HepG2 (cell line): Measurements from ENCODE around the gene GRIK1. TPM values are rescaled to one million over a fixed set of nuclear protein-coding genes. Genes with fewer than 3 reads are reported as not detected.

Experiments used
- ATAC-seq: fragments of 200-7000 bp; cut with Tn5 transposase; 3 replicates; pipeline ENCODE4 v1.9.1; 2020; ENCODE audit warnings: mild to moderate bottlenecking, moderate library complexity
- BruUV-seq: library from RNA; stranded (reverse); fragments of 400-500 nt; replicated peaks from 2 replicates; lab custom pipeline; 2021; lab: Mats Ljungman, UMichigan
- CTCF ChIA-PET: fragments of 300-600 bp; formaldehyde crosslinking; extraction: SDS; loops from one replicate; lab custom pipeline; 2021; ENCODE audit warnings: low total read pairs, inconsistent platforms, low intra/inter-chr PET ratio; lab: Yijun Ruan, JAX
- POLR2A ChIA-PET: fragments of 350-600 bp; sonication (Branson Sonifier 250); formaldehyde crosslinking; loops from one replicate; lab custom pipeline; 2020; ENCODE audit warnings: antibody characterized with exemption, inconsistent platforms; lab: Yijun Ruan, JAX
- DNase-seq: peaks from one replicate; pipeline ENCODE4 v3.0.0-alpha.2; 2015; ENCODE audit warnings: low spot score
- FAIRE-seq: peaks from 3 replicates; lab custom pipeline; 2011; peaks lifted over from hg19 to GRCh38; lab: Jason Lieb, UNC
- H2AFZ ChIP-seq: one replicate; pipeline ENCODE4 v1.6.1; 2011; ENCODE audit warnings: low read length, inconsistent platforms
- H3K27ac ChIP-seq: fragments of 300-600 bp; 3 replicates; pipeline ENCODE4 v1.8.0; 2011; ENCODE audit warnings: mixed run types, mild to moderate bottlenecking, mixed read lengths, low read length, inconsistent platforms; ENCODE audit not compliant: insufficient read depth; ENCODE audit errors: extremely low read length
- H3K27me3 ChIP-seq, 2 experiments: fragments of 200-600 bp in 1 of 2; 2 replicates in 1 of 2; 3 replicates in 1 of 2; pipeline versions ENCODE4 v1.6.0 to v1.8.0; 2011; ENCODE audit warnings: low read length in 2 of 2, mild to moderate bottlenecking in 2 of 2, moderate library complexity in 2 of 2, inconsistent platforms in 1 of 2; ENCODE audit not compliant: insufficient read depth in 2 of 2, control insufficient read depth in 1 of 2
- H3K36me3 ChIP-seq, 2 experiments: fragments of 200-600 bp in 1 of 2; replicated peaks in 1 of 2; 2 replicates in 1 of 2; 3 replicates in 1 of 2; pipeline versions ENCODE4 v1.5.1 to v1.8.0; 2011; ENCODE audit warnings: low read length in 2 of 2, inconsistent platforms in 1 of 2; ENCODE audit not compliant: insufficient read depth in 2 of 2, control insufficient read depth in 1 of 2
- H3K4me1 ChIP-seq: 2 replicates; pipeline ENCODE4 v1.5.1; 2012; ENCODE audit warnings: low read length, inconsistent platforms; ENCODE audit not compliant: insufficient read depth
- H3K4me2 ChIP-seq: 2 replicates; pipeline ENCODE4 v1.6.0; 2011; ENCODE audit warnings: low read depth, low read length, inconsistent platforms
- H3K4me3 ChIP-seq, 3 experiments: fragments of 200-600 bp in 1 of 3; sonication (generic), shearing (Covaris generic) in 1 of 3; replicated peaks in 1 of 3; 2 replicates each; pipeline ENCODE4 v1.5.1; 2011 to 2016; ENCODE audit warnings: low read length in 3 of 3, inconsistent platforms in 2 of 3, low read depth in 2 of 3, mild to moderate bottlenecking in 2 of 3, control low read depth in 1 of 3, mixed read lengths in 1 of 3; ENCODE audit not compliant: insufficient read depth in 1 of 3
- H3K79me2 ChIP-seq: one replicate; pipeline ENCODE4 v1.6.1; 2011; ENCODE audit warnings: low read length, inconsistent platforms; ENCODE audit not compliant: insufficient read depth
- H3K9ac ChIP-seq: 2 replicates; pipeline ENCODE4 v1.6.0; 2011; ENCODE audit warnings: mild to moderate bottlenecking, low read depth, low read length, inconsistent platforms; ENCODE audit not compliant: insufficient read depth
- H3K9me3 ChIP-seq: 2 replicates; pipeline ENCODE4 v1.5.1; 2012; ENCODE audit warnings: mild to moderate bottlenecking, low read length
- H4K20me1 ChIP-seq: 2 replicates; pipeline ENCODE4 v1.6.0; 2011; ENCODE audit warnings: inconsistent platforms, mild to moderate bottlenecking, low read length, moderate library complexity; ENCODE audit not compliant: insufficient read depth
- GPN1 ChIP-seq: sonication (generic); formaldehyde crosslinking; IDR thresholded peaks from 2 replicates; pipeline ENCODE4 v1.5.1; 2020; ENCODE audit warnings: missing genetic modification reagents, borderline replicate concordance
- RARA ChIP-seq: IDR thresholded peaks from 2 replicates; pipeline ENCODE4 v1.6.1; 2016; ENCODE audit warnings: missing genetic modification reagents, missing compliant biosample characterization
- SMAD1 ChIP-seq: sonication (generic); formaldehyde crosslinking; IDR thresholded peaks from 2 replicates; pipeline ENCODE4 v1.4.0; 2020; ENCODE audit warnings: missing genetic modification reagents, low read depth, mild to moderate bottlenecking, borderline replicate concordance
- SMARCC2 ChIP-seq: fragments of 450-650 bp; IDR thresholded peaks from 2 replicates; pipeline ENCODE4 v1.6.1; 2017; ENCODE audit warnings: antibody characterized with exemption, mild to moderate bottlenecking
- SNAI1 ChIP-seq: sonication (generic); formaldehyde crosslinking; IDR thresholded peaks from 2 replicates; pipeline ENCODE4 v1.5.0; 2020; ENCODE audit warnings: mild to moderate bottlenecking, missing genetic modification reagents, borderline replicate concordance
- TOPORS ChIP-seq: sonication (generic); formaldehyde crosslinking; IDR thresholded peaks from 2 replicates; pipeline ENCODE4 v1.8.0; 2023; ENCODE audit warnings: mild to moderate bottlenecking, missing genetic modification reagents
- ZFP82 ChIP-seq: sonication (generic); formaldehyde crosslinking; IDR thresholded peaks from 2 replicates; pipeline ENCODE4 v1.5.1; 2020; ENCODE audit warnings: mild to moderate bottlenecking, missing genetic modification reagents, borderline replicate concordance
- ZNF530 ChIP-seq: sonication (generic); formaldehyde crosslinking; IDR thresholded peaks from 2 replicates; pipeline ENCODE4 v1.5.0; 2020; ENCODE audit warnings: low read depth, mild to moderate bottlenecking, missing genetic modification reagents
- ZNF749 ChIP-seq: sonication (generic); formaldehyde crosslinking; IDR thresholded peaks from 2 replicates; pipeline ENCODE4 v1.8.0; 2022; ENCODE audit warnings: mild to moderate bottlenecking, missing genetic modification reagents, moderate library complexity, borderline replicate concordance
- ZNF775 ChIP-seq: sonication (generic); formaldehyde crosslinking; IDR thresholded peaks from 2 replicates; pipeline ENCODE4 v1.4.0; 2020; ENCODE audit warnings: missing genetic modification reagents, mild to moderate bottlenecking, moderate library complexity, borderline replicate concordance
- ZNF891 ChIP-seq: sonication (generic); formaldehyde crosslinking; IDR thresholded peaks from 2 replicates; pipeline ENCODE4 v1.5.0; 2020; ENCODE audit warnings: mild to moderate bottlenecking, missing genetic modification reagents
- WGBS: methylation state at CpG from one replicate; pipeline ENCODE4 v1.1.6; 2017; ENCODE audit warnings: low lambda C conversion rate; 5-methylcytosine and 5-hydroxymethylcytosine counted together
- in situ Hi-C: cut with HindIII; loops from 2 replicates; pipeline ENCODE4 v1.10.0; 2017; ENCODE audit warnings: low pct_unique_long_range_greater_than_20kb; ENCODE audit not compliant: extremely low pct_ligation_motif_present
- intact Hi-C: fragments of 100-400 bp; cut with micrococcal nuclease; formaldehyde crosslinking; loops from one replicate; pipeline ENCODE4 v1.10.0; 2022; ENCODE audit not compliant: unreplicated experiment
- polyA plus RNA-seq, 8 experiments: library from polyadenylated mRNA; depleted of rRNA in 3 of 8; stranded (reverse) in 7 of 8; unstranded in 1 of 8; fragments of >200 nt; fragmentation: Illumina TruSeq in 4 of 8; extraction: Trizol in 4 of 8; gene quantifications; 2 replicates each; pipeline versions ENCODE4 v1.2.1 to v1.2.3, GENCODE V29; 2011 to 2016; ENCODE audit warnings: low read depth in 4 of 8, missing spikeins in 1 of 8, mixed read lengths in 1 of 8; ENCODE audit not compliant: insufficient read depth in 1 of 8
- total RNA-seq, 5 experiments: library from RNA; depleted of rRNA; stranded (reverse); fragments of >200 nt; fragmentation: Illumina TruSeq; extraction: Trizol; gene quantifications; 2 replicates each; pipeline ENCODE4 v1.2.3, GENCODE V29; 2016; ENCODE audit warnings: low read depth in 1 of 5
- TF ChIP-seq, protein P1 (sequence below): fragments of 450-650 bp; IDR thresholded peaks from 2 replicates; pipeline ENCODE4 v1.6.1; 2017; ENCODE audit warnings: mild to moderate bottlenecking
- TF ChIP-seq, protein P2 (sequence below): sonication (generic); formaldehyde crosslinking; IDR thresholded peaks from 2 replicates; pipeline ENCODE4 v1.4.0; 2020; ENCODE audit warnings: missing genetic modification reagents
- TF ChIP-seq, protein P3 (sequence below): sonication (generic); formaldehyde crosslinking; IDR thresholded peaks from 2 replicates; pipeline ENCODE4 v1.5.0; 2020; ENCODE audit warnings: missing genetic modification reagents, mild to moderate bottlenecking, borderline replicate concordance
- TF ChIP-seq, protein P4 (sequence below): IDR thresholded peaks from 2 replicates; pipeline ENCODE4 v1.6.1; 2018; ENCODE audit warnings: missing genetic modification reagents, mild to moderate bottlenecking, missing compliant biosample characterization

GRIK1 gene
- total and polyA plus RNA-seq, 2 of the 13 experiments (the other 11 are each of a cell fraction or from before 2014, with no cell fraction given) = not detected

DNA sequence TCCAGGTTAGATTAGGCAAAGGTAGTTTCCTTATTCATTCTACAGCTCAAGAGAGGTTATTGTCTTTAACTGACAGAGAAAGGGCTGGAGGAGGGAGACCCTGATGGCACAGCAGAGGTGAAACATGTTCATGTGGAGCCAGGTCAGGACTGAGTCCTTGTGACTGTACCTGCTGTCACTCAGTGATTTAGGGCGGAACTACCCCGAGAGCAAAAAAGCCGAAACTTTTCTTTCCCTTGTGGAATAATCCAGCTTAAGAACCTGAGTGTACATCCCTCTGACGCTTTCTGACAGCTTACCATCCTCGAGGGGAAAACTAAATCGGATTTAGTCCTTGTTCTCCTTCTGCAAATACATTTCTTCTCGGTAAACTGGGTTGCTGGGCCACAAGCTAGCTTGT, 367.8 kb downstream of the GRIK1 start:
- Histone ChIP-seq H3K4me2 (no peak overlapping the region), H3K4me3 (no peak overlapping the region), H3K9ac (no peak overlapping the region), H3K4me1 (no peaks in the 10 kb centered on the region), H3K79me2 (no peaks in the 10 kb centered on the region), H3K27me3 (no peaks in the 10 kb centered on the region), H3K36me3 (no peaks in the 10 kb centered on the region), H3K9me3 (no peaks in the 10 kb centered on the region), H2AFZ (no peak overlapping the region), H4K20me1 (no peaks in the 10 kb centered on the region), H3K27ac (no peak overlapping the region)
- WGBS = 9% methylated on average over 2 of the region's 7 CpGs
- no peak for ATAC-seq
- no peak for DNase-seq
- BruUV-seq = no TSS peak
- no peak for FAIRE-seq
- CTCF ChIA-PET = no interaction called here
- POLR2A ChIA-PET = no interaction called here
- in situ Hi-C loops (no loop called here), intact Hi-C loops (no loop called here)
- TF ChIP-seq TOPORS (no peak), ZNF749 (CRISPR knock-in tag) (no peak), RARA (no peak), GPN1 (CRISPR knock-in tag) (no peak), SNAI1 (no peak), ZNF530 (CRISPR knock-in tag) (no peak), ZNF891 (CRISPR knock-in tag) (no peak), SMAD1 (CRISPR knock-in tag) (no peak), ZFP82 (CRISPR knock-in tag) (no peak), ZNF775 (no peak), SMARCC2 (no peak)
- TF ChIP-seq, protein P1, sequence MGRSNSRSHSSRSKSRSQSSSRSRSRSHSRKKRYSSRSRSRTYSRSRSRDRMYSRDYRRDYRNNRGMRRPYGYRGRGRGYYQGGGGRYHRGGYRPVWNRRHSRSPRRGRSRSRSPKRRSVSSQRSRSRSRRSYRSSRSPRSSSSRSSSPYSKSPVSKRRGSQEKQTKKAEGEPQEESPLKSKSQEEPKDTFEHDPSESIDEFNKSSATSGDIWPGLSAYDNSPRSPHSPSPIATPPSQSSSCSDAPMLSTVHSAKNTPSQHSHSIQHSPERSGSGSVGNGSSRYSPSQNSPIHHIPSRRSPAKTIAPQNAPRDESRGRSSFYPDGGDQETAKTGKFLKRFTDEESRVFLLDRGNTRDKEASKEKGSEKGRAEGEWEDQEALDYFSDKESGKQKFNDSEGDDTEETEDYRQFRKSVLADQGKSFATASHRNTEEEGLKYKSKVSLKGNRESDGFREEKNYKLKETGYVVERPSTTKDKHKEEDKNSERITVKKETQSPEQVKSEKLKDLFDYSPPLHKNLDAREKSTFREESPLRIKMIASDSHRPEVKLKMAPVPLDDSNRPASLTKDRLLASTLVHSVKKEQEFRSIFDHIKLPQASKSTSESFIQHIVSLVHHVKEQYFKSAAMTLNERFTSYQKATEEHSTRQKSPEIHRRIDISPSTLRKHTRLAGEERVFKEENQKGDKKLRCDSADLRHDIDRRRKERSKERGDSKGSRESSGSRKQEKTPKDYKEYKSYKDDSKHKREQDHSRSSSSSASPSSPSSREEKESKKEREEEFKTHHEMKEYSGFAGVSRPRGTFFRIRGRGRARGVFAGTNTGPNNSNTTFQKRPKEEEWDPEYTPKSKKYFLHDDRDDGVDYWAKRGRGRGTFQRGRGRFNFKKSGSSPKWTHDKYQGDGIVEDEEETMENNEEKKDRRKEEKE = no peak
- TF ChIP-seq, protein P2, sequence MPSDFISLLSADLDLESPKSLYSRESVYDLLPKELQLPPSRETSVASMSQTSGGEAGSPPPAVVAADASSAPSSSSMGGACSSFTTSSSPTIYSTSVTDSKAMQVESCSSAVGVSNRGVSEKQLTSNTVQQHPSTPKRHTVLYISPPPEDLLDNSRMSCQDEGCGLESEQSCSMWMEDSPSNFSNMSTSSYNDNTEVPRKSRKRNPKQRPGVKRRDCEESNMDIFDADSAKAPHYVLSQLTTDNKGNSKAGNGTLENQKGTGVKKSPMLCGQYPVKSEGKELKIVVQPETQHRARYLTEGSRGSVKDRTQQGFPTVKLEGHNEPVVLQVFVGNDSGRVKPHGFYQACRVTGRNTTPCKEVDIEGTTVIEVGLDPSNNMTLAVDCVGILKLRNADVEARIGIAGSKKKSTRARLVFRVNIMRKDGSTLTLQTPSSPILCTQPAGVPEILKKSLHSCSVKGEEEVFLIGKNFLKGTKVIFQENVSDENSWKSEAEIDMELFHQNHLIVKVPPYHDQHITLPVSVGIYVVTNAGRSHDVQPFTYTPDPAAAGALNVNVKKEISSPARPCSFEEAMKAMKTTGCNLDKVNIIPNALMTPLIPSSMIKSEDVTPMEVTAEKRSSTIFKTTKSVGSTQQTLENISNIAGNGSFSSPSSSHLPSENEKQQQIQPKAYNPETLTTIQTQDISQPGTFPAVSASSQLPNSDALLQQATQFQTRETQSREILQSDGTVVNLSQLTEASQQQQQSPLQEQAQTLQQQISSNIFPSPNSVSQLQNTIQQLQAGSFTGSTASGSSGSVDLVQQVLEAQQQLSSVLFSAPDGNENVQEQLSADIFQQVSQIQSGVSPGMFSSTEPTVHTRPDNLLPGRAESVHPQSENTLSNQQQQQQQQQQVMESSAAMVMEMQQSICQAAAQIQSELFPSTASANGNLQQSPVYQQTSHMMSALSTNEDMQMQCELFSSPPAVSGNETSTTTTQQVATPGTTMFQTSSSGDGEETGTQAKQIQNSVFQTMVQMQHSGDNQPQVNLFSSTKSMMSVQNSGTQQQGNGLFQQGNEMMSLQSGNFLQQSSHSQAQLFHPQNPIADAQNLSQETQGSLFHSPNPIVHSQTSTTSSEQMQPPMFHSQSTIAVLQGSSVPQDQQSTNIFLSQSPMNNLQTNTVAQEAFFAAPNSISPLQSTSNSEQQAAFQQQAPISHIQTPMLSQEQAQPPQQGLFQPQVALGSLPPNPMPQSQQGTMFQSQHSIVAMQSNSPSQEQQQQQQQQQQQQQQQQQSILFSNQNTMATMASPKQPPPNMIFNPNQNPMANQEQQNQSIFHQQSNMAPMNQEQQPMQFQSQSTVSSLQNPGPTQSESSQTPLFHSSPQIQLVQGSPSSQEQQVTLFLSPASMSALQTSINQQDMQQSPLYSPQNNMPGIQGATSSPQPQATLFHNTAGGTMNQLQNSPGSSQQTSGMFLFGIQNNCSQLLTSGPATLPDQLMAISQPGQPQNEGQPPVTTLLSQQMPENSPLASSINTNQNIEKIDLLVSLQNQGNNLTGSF (CRISPR knock-in tag) = no peak
- TF ChIP-seq, protein P3, sequence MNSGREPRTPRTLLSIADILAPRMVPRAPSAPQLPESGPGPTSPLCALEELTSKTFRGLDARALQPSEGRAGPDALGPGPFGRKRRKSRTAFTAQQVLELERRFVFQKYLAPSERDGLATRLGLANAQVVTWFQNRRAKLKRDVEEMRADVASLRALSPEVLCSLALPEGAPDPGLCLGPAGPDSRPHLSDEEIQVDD = no peak
- TF ChIP-seq, protein P4, sequence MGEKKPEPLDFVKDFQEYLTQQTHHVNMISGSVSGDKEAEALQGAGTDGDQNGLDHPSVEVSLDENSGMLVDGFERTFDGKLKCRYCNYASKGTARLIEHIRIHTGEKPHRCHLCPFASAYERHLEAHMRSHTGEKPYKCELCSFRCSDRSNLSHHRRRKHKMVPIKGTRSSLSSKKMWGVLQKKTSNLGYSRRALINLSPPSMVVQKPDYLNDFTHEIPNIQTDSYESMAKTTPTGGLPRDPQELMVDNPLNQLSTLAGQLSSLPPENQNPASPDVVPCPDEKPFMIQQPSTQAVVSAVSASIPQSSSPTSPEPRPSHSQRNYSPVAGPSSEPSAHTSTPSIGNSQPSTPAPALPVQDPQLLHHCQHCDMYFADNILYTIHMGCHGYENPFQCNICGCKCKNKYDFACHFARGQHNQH (CRISPR knock-in tag) = no peak
